H1 (cell line): ENCODE measurements around the gene CCDC88C. TPM values are rescaled to one million over a fixed set of nuclear protein-coding genes. Genes with fewer than 3 reads are reported as not detected.

Source experiments
- ASH2L ChIP-seq: fragments of 200-600, 300-600 bp; sonication (generic); IDR thresholded peaks from one replicate; pipeline ENCODE4 v1.7.1; 2017; ENCODE audit warnings: low read length
- polyA plus RNA-seq, 7 experiments: library from polyadenylated mRNA; depleted of rRNA in 3 of 7; stranded (reverse) in 5 of 7; unstranded in 2 of 7; fragments of >200 nt in 5 of 7; fragments of 200-250 nt in 2 of 7; gene quantifications; 1 replicate in 5 of 7; 2 replicates in 1 of 7; 4 replicates in 1 of 7; pipeline versions ENCODE4 v1.2.1 to v1.2.3, GENCODE V29; 2011 to 2013; ENCODE audit warnings: missing spikeins in 2 of 7, mixed read lengths in 2 of 7
- total RNA-seq: library from RNA; stranded (reverse); fragmentation: NEBNext Ultra II Directional; extraction: Animal tissue kit (Norgen Biotek cat#: 25700); gene quantifications from 2 replicates; pipeline ENCODE4 v1.2.1, GENCODE V29; 2021
- TF ChIP-seq, protein P1 (sequence below): IDR thresholded peaks from 2 replicates; pipeline ENCODE4 v1.6.1; 2012; ENCODE audit warnings: inconsistent platforms

CCDC88C gene
- total and polyA plus RNA-seq, 2 of the 8 experiments (the other 6 are each of a cell fraction or from before 2014, with no cell fraction given), result 10.3 to 57.7 TPM

DNA sequence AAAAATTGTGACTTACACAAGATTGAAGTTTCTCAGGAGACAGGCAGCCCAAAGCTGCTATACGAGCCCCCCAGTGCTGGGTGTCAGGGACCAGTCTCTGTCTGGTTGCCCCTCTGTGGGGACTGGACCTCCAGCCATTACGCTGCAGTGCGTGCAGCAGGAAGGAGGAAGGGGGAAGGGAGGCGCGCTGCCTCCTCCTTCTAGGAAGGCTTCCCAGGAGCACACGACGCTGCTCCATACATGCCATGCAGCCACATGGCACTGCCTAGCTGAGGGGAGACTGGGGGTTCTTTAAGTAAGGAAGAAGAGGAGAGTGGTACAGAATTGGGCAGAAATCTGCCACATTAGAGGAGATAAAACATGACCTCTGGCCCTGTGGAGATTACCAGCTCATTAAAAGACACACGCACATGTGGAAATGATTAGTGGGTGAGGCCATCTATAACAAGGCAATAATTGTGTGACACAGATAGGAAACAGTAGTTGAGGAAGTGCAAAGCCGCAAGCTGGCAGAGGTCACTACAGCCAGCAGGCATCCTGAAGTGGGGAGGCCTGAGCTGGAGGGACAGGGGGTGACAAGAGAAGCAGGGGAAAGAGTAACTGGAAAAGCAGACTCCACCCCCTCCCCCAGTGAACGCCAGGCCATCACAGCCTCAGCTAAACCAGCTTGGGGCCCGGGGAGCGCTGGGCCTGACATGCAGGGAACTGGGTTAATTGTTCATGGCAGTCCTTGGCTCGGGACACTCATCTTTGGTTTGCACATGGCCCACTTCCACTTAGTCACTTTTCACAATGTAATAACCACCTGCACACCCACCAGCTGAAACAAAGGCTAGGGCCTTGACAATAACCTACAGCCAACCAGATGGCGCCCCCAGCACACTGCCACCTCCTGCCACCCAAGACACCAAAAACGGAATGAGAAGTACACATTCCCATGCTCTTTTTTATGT is 39.6 kb downstream of the CCDC88C start (continued):
- TF ChIP-seq ASH2L, result no peak
- TF ChIP-seq, protein P1, sequence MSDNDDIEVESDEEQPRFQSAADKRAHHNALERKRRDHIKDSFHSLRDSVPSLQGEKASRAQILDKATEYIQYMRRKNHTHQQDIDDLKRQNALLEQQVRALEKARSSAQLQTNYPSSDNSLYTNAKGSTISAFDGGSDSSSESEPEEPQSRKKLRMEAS, result no peak
